LNCaP clone FGC (cell line): Measurements from ENCODE around the gene ZPBP2.
"Not testable (repeated sequence)": the region's sequence is repeated elsewhere in the genome, so short reads cannot be mapped to it uniquely, and the experiment has no call there.

Source experiments
- DNase-seq: peaks from one replicate; pipeline ENCODE4 v3.0.0-alpha.2; 2011; ENCODE audit warnings: low read depth
- H3K4me3 ChIP-seq: 2 replicates; pipeline ENCODE4 v1.5.1; 2011; ENCODE audit warnings: mild to moderate bottlenecking, low read depth, low read length, control low read depth
- TF ChIP-seq, protein P1 (sequence below): IDR thresholded peaks from 2 replicates; pipeline ENCODE4 v1.5.1; 2012; ENCODE audit warnings: mild to moderate bottlenecking; ENCODE audit not compliant: control insufficient read depth, insufficient read depth; ENCODE audit errors: extremely low read depth

The ZPBP2 gene

GRCh38 chr17:39867084-39867879 is 720 bp upstream of the ZPBP2 start:
- DNase-seq: no peak
- TF ChIP-seq, protein P1, sequence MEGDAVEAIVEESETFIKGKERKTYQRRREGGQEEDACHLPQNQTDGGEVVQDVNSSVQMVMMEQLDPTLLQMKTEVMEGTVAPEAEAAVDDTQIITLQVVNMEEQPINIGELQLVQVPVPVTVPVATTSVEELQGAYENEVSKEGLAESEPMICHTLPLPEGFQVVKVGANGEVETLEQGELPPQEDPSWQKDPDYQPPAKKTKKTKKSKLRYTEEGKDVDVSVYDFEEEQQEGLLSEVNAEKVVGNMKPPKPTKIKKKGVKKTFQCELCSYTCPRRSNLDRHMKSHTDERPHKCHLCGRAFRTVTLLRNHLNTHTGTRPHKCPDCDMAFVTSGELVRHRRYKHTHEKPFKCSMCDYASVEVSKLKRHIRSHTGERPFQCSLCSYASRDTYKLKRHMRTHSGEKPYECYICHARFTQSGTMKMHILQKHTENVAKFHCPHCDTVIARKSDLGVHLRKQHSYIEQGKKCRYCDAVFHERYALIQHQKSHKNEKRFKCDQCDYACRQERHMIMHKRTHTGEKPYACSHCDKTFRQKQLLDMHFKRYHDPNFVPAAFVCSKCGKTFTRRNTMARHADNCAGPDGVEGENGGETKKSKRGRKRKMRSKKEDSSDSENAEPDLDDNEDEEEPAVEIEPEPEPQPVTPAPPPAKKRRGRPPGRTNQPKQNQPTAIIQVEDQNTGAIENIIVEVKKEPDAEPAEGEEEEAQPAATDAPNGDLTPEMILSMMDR: no peak
- H3K4me3 ChIP-seq: no peak overlapping the region

DNA sequence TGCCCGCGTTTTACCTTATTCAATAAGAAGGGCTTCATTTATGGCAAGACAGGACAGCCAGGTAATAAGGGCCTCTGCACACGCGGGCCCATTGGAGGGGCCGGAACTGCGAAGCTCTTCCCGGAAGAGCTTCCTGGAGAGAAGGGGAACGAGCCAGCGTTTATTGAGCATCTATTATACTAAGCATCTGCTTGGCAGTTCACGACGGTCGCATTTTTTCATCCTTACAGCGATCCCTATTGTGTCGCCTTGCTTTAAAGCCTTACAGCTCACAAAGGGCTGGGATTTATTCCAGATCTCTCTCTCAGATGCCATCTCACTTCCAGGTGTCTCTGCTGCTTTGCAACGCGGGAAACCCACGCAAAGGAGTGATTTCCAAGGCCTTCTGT is 546 bp downstream of the ZPBP2 start:
- no peak for DNase-seq
- TF ChIP-seq, protein P1: no peak
- H3K4me3 ChIP-seq: no peak overlapping the region

DNA sequence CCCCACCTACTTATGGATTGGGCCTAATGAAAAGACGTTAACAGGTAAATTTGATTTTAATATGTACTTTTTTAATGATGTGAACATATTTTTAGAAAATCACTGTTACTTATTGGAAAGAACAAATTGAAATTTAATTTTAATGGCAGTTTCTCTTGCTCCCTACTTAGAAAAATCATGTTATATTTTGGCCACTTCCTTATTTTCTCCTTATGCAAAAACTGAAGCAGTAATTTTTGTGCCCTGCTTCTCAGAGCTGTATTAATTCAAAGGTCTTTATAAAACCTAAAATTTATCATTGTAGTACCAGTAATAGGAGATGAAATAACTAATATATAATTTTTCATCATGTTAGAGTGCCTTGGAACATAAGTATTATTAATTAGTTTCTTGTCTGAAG is 2.8 kb downstream of the ZPBP2 start:
- DNase-seq: no peak
- H3K4me3 ChIP-seq: no peak overlapping the region
- TF ChIP-seq, protein P1: no peak

DNA sequence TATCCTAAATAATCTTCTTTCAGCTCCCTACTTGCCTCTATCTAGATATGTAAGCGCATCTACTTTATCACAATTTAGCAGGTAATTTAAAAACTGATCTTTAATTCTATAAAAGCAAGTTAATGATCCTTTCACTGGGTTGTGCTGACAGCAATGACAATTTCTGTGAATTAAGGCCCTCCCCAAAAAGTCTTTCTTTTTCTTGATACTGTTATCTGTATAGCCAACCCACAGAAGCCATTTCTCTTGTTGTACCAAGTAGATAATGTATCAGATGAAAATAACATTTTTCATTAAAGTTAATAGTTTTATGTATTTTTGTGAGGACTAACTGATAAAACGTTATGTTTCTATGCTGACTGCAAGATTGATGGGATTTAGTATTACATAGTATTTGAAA is 3.8 kb downstream of the ZPBP2 start:
- TF ChIP-seq, protein P1: no peak
- no peak overlapping the region for H3K4me3 ChIP-seq
- no peak for DNase-seq

DNA sequence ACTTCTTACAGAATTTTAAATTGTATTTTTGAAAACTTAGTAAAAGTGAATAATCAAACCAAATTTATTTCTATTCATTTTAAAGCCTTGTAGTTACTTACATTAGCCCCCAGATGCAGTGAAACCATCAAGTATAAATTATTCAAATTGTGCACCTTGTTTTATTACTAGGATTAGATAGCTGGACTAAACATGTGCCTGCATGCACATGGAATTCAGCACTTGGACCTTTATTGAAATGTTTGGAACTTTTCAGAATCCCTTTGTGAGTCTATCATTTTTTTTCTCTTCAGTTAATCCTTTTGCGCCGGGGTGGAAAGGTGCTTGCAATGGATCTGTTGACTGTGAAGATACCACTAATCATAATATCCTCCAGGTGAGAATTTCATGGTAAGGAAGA is 4.7 kb downstream of the ZPBP2 start:
- TF ChIP-seq, protein P1: peak; percentile 37
- peak; percentile 8 for DNase-seq
- no peak overlapping the region for H3K4me3 ChIP-seq

GRCh38 chr17:39886102-39886501 is 18.1 kb downstream of the ZPBP2 start:
- not testable (repeated sequence) for DNase-seq, H3K4me3 ChIP-seq

GRCh38 chr17:39887078-39887477 is 19.1 kb downstream of the ZPBP2 start:
- DNase-seq: no peak
- H3K4me3 ChIP-seq: no peak overlapping the region
- TF ChIP-seq, protein P1: no peak

- no peak for DNase-seq
- TF ChIP-seq, protein P1: no peak
- H3K4me3 ChIP-seq: no peak overlapping the region
These were observed 21.2 kb downstream of the ZPBP2 start for GRCh38 chr17:39889200-39889599.
